Caco-2 (cell line): ENCODE results near the gene ZFYVE9. TPM values are rescaled to one million over a fixed set of nuclear protein-coding genes. Genes with fewer than 3 reads are reported as not detected.

ENCODE experiments used
- BruUV-seq: library from RNA; stranded (reverse); fragments of 400-500 nt; replicated peaks from 2 replicates; lab custom pipeline; 2021; lab: Mats Ljungman, UMichigan
- CTCF ChIA-PET: fragments of 300-600 bp; sonication (Branson Sonifier 250); formaldehyde crosslinking; loops from one replicate; lab custom pipeline; 2022; ENCODE audit warnings: antibody characterized with exemption; lab: Charles Lee
- POLR2A ChIA-PET: fragments of 300-600 bp; sonication (Branson Sonifier 250); formaldehyde crosslinking; loops from one replicate; lab custom pipeline; 2022; ENCODE audit warnings: antibody characterized with exemption; lab: Charles Lee
- DNase-seq, 2 experiments: peaks; one replicate each; pipeline versions ENCODE4 v3.0.0 to v3.0.0-alpha.2; 2020 to 2022
- H3K27me3 ChIP-seq: replicated peaks from 2 replicates; pipeline ENCODE4 v1.6.0; 2011; ENCODE audit warnings: low read length; ENCODE audit not compliant: control insufficient read depth, insufficient read depth
- H3K36me3 ChIP-seq: 2 replicates; pipeline ENCODE4 v1.5.1; 2011; ENCODE audit warnings: low read length; ENCODE audit not compliant: control insufficient read depth, insufficient read depth
- H3K4me1 ChIP-seq: fragments of 250-450 bp; sonication (Bioruptor Pico); 2 replicates; pipeline ENCODE4 v1.5.1; 2020; ENCODE audit warnings: mild to moderate bottlenecking
- H3K4me3 ChIP-seq: 2 replicates; pipeline ENCODE4 v1.5.1; 2011; ENCODE audit warnings: low read depth, mild to moderate bottlenecking, control low read depth, low read length
- H3K9me3 ChIP-seq: fragments of 250-450 bp; sonication (Bioruptor Pico); 2 replicates; pipeline ENCODE4 v1.5.1; 2020; ENCODE audit warnings: mild to moderate bottlenecking, moderate library complexity
- H3K27ac Mint-ChIP-seq: one replicate; pipeline ENCODE4 v1.8.0; 2022; ENCODE audit warnings: mixed read lengths; ENCODE audit not compliant: unreplicated experiment
- H3K27me3 Mint-ChIP-seq: one replicate; pipeline ENCODE4 v1.8.0; 2022; ENCODE audit warnings: mixed read lengths; ENCODE audit not compliant: insufficient read depth, unreplicated experiment
- H3K36me3 Mint-ChIP-seq: one replicate; pipeline ENCODE4 v1.8.0; 2022; ENCODE audit warnings: mild to moderate bottlenecking, mixed read lengths; ENCODE audit not compliant: insufficient read depth, unreplicated experiment
- H3K4me1 Mint-ChIP-seq: one replicate; pipeline ENCODE4 v1.8.0; 2022; ENCODE audit warnings: low read depth, mixed read lengths; ENCODE audit not compliant: unreplicated experiment
- H3K4me3 Mint-ChIP-seq: one replicate; pipeline ENCODE4 v1.8.0; 2022; ENCODE audit warnings: mild to moderate bottlenecking, moderate library complexity, mixed read lengths; ENCODE audit not compliant: unreplicated experiment
- H3K9me3 Mint-ChIP-seq: one replicate; pipeline ENCODE4 v1.8.0; 2022; ENCODE audit warnings: mixed read lengths; ENCODE audit not compliant: unreplicated experiment
- intact Hi-C: fragments of 100-400 bp; cut with micrococcal nuclease; formaldehyde crosslinking; loops from one replicate; pipeline ENCODE4 v1.10.0; 2022; ENCODE audit not compliant: unreplicated experiment
- total RNA-seq: library from RNA; stranded (reverse); gene quantifications from 2 replicates; pipeline ENCODE4 v1.2.3, GENCODE V29; 2022
- TF ChIP-seq, protein P1 (sequence below), 2 experiments: fragments of 200-600 bp in 1 of 2; IDR thresholded peaks; 1 replicate in 1 of 2; 2 replicates in 1 of 2; pipeline versions ENCODE4 v1.5.1 to v1.8.0; 2011 to 2022; ENCODE audit warnings: antibody characterized with exemption in 1 of 2, control low read depth in 1 of 2, inconsistent platforms in 1 of 2, low read depth in 1 of 2, low read length in 1 of 2, mild to moderate bottlenecking in 1 of 2, moderate library complexity in 1 of 2; ENCODE audit not compliant: insufficient read depth in 1 of 2, severe bottlenecking in 1 of 2, unreplicated experiment in 1 of 2

ZFYVE9 gene
- total RNA-seq, 1 experiment from 2014 or later, result 18.4 TPM

DNA sequence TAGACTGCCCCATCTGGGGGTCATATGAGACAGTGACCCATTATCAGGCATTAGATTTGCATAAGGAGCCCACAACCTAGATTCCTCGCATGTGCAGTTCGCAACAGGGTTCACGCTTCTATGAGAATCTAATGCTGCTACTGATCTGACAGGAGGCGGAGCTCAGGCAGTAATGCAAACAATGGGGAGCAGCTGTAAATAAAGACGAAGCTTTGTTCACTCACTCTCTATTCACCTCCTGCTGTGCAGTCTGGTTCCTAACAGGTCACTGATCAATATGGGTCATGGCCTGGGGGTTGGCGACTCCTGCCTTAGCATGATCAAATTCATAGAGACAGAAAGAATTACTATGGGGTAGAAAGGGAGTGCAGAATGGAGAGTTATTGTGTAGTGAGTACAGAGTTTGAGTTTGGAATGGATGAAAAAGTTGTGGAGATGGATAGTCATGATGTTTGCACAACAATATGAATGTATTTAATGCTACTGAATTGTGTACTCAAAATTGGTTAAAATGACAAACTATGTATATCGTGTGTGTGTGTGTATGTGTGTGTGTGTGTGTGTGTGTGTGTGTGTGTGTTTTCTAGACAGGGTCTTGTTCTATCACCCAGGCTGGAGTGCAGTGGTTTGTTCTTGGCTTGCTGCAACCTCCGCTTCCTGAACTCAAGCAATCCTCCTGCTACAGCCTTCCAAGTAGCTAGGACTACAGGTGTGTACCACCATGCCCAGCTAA lies 43.6 kb upstream of the ZFYVE9 start:
- no peaks in the 10 kb centered on the region for H3K4me1 ChIP-seq
- H3K27ac Mint-ChIP-seq, result no peak overlapping the region
- H3K9me3 Mint-ChIP-seq, result no peaks in the 10 kb centered on the region
- H3K36me3 Mint-ChIP-seq, result no peaks in the 10 kb centered on the region
- POLR2A ChIA-PET, result no interaction called here
- no peak overlapping the region for H3K4me3 Mint-ChIP-seq
- no peaks in the 10 kb centered on the region for H3K36me3 ChIP-seq
- no TSS peak for BruUV-seq
- H3K27me3 ChIP-seq, result no peaks in the 10 kb centered on the region
- intact Hi-C loops, result no loop called here
- H3K9me3 ChIP-seq, result no peaks in the 10 kb centered on the region
- no peak for DNase-seq
- no peaks in the 10 kb centered on the region for H3K27me3 Mint-ChIP-seq
- CTCF ChIA-PET, result interaction anchor here (0.6 kb wide), 1 partner anchor 824 kb away, joined by 3 read pairs; no protein-coding TSS in a partner anchor
- H3K4me3 ChIP-seq, result no peak overlapping the region
- TF ChIP-seq, protein P1, sequence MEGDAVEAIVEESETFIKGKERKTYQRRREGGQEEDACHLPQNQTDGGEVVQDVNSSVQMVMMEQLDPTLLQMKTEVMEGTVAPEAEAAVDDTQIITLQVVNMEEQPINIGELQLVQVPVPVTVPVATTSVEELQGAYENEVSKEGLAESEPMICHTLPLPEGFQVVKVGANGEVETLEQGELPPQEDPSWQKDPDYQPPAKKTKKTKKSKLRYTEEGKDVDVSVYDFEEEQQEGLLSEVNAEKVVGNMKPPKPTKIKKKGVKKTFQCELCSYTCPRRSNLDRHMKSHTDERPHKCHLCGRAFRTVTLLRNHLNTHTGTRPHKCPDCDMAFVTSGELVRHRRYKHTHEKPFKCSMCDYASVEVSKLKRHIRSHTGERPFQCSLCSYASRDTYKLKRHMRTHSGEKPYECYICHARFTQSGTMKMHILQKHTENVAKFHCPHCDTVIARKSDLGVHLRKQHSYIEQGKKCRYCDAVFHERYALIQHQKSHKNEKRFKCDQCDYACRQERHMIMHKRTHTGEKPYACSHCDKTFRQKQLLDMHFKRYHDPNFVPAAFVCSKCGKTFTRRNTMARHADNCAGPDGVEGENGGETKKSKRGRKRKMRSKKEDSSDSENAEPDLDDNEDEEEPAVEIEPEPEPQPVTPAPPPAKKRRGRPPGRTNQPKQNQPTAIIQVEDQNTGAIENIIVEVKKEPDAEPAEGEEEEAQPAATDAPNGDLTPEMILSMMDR (IDR thresholded peaks at IDR 0.05; ENCODE audit: insufficient read depth in 1 of 2, low read depth in 1 of 2, low read length in 1 of 2, severe bottlenecking in 1 of 2, unreplicated experiment in 1 of 2), result no peak
- no peaks in the 10 kb centered on the region for H3K4me1 Mint-ChIP-seq

DNA sequence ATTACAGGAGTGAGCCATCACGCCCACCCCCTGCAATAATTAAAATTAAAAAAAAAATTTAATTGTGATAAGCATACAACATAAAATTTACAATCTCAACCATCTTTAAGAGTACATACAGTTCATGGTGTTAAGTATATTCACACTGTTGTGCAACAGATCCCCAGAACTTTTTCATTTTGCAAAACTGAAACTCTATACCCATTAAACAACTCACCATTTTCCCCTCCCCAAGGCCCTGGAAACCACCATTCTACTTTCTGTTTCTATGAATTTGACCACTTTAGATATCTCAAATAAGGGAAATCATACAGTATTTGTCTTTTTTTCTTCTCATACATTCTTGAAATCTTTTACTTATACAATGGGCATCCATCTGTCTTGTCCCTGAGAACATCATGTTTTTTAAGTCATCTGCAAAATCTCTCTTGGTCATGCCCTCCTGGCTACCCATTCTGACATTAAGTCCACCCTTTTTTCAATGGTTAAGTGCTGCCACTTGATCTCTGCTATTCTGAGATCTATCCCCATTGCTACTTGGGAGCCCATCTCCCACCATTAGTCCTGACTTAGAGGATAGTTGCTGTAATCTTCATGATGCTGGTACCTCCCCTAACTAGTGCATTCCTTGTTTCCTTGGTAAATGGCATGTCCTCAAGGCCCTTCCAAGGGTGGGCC lies 39.4 kb upstream of the ZFYVE9 start:
- TF ChIP-seq, protein P1 (IDR thresholded peaks at IDR 0.05; ENCODE audit: insufficient read depth in 1 of 2, low read depth in 1 of 2, low read length in 1 of 2, severe bottlenecking in 1 of 2, unreplicated experiment in 1 of 2), result no peak
- Mint-ChIP-seq H3K9me3 (no peaks in the 10 kb centered on the region), H3K4me3 (no peak overlapping the region), H3K27me3 (no peaks in the 10 kb centered on the region), H3K36me3 (no peaks in the 10 kb centered on the region), H3K27ac (no peak overlapping the region), H3K4me1 (no peaks in the 10 kb centered on the region)
- BruUV-seq, result no TSS peak
- no peaks in the 10 kb centered on the region for H3K27me3 ChIP-seq
- H3K9me3 ChIP-seq, result no peaks in the 10 kb centered on the region
- ChIA-PET CTCF (no interaction called here), POLR2A (no interaction called here)
- intact Hi-C loops, result no loop called here
- no peak for DNase-seq
- H3K4me3 ChIP-seq, result no peak overlapping the region
- no peaks in the 10 kb centered on the region for H3K4me1 ChIP-seq
- no peaks in the 10 kb centered on the region for H3K36me3 ChIP-seq

DNA sequence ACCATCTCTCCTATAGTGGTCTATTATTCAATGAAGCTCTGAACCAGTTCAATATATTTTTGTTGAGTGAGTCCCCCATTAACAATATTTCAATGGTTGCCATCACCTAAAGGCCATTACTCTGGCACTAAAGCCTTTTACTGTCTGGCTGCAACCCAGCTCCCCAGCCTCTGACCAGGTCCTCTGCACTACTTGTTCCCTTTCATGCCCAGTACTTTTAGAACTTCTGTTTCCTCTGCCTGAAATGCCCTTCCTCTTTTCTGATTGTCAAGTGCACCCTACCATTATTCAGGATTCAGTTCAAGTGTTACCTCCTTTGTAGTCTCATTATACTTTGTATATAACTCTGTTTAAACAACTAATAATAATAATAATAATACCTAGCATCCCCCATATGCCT lies 30.4 kb upstream of the ZFYVE9 start:
- intact Hi-C loops, result no loop called here
- Histone ChIP-seq H3K9me3 (no peaks in the 10 kb centered on the region), H3K4me3 (no peak overlapping the region), H3K36me3 (no peaks in the 10 kb centered on the region), H3K27me3 (no peaks in the 10 kb centered on the region), H3K4me1 (no peaks in the 10 kb centered on the region)
- H3K27me3 Mint-ChIP-seq, result no peaks in the 10 kb centered on the region
- DNase-seq, result no peak
- ChIA-PET CTCF (no interaction called here), POLR2A (no interaction called here)
- H3K4me1 Mint-ChIP-seq, result no peaks in the 10 kb centered on the region
- TF ChIP-seq, protein P1 (IDR thresholded peaks at IDR 0.05; ENCODE audit: insufficient read depth in 1 of 2, low read depth in 1 of 2, low read length in 1 of 2, severe bottlenecking in 1 of 2, unreplicated experiment in 1 of 2), result no peak
- H3K4me3 Mint-ChIP-seq, result no peak overlapping the region
- no peak overlapping the region for H3K27ac Mint-ChIP-seq
- no TSS peak for BruUV-seq
- no peaks in the 10 kb centered on the region for H3K36me3 Mint-ChIP-seq
- H3K9me3 Mint-ChIP-seq, result no peaks in the 10 kb centered on the region
